HCT116 (cell line): ENCODE measurements around the gene PNP. TPM values are rescaled to one million over a fixed set of nuclear protein-coding genes. Genes with fewer than 3 reads are reported as not detected.

Source experiments
- ATAC-seq: fragments of 200-7000 bp; cut with Tn5 transposase; 2 replicates; pipeline ENCODE4 v1.9.1; 2020; ENCODE audit warnings: mild to moderate bottlenecking, moderate library complexity
- BruUV-seq: library from RNA; stranded (reverse); fragments of 400-500 nt; replicated peaks from 2 replicates; lab custom pipeline; 2021; lab: Mats Ljungman, UMichigan
- CTCF ChIA-PET: fragments of 300-600 bp; sonication (Branson Sonifier 250); formaldehyde crosslinking; loops from one replicate; lab custom pipeline; 2021; ENCODE audit warnings: antibody characterized with exemption; lab: Charles Lee
- POLR2A ChIA-PET: fragments of 300-600, 350-600 bp; sonication (Branson Sonifier 250); formaldehyde crosslinking; loops from one replicate; lab custom pipeline; 2021; ENCODE audit warnings: antibody characterized with exemption; lab: Charles Lee
- RAD21 ChIA-PET, 2 experiments: fragments of 300-600 bp; sonication (Branson Sonifier 250); formaldehyde crosslinking; loops; one replicate each; lab custom pipeline; 2023; ENCODE audit warnings: low total read pairs in 2 of 2; ENCODE audit not compliant: uncharacterized antibody in 2 of 2, unreplicated experiment in 2 of 2, low non-redundant PET in 1 of 2; lab: Charles Lee
- DNase-seq: peaks from one replicate; pipeline ENCODE4 v3.0.0-alpha.2; 2010; ENCODE audit warnings: low read depth, low spot score
- H2AFZ ChIP-seq: fragments of 200-600 bp; shearing (Covaris generic), sonication (generic); 2 replicates; pipeline ENCODE4 v1.6.1; 2017; ENCODE audit warnings: low read depth, mixed run types, mixed read lengths, antibody characterized with exemption, low read length; ENCODE audit not compliant: poor library complexity, severe bottlenecking
- H3K27ac ChIP-seq: 2 replicates; pipeline ENCODE4 v1.5.1; 2012; ENCODE audit warnings: low read depth, low read length
- H3K27me3 ChIP-seq: fragments of 200-600 bp; sonication (generic); 2 replicates; pipeline ENCODE4 v1.6.1; 2016; ENCODE audit warnings: mixed run types, low read length, mixed read lengths; ENCODE audit not compliant: insufficient read depth
- H3K36me3 ChIP-seq, 2 experiments: fragments of 200-500 bp in 1 of 2; fragments of 200-600 bp in 1 of 2; sonication (Bioruptor generic) in 1 of 2; sonication (generic) in 1 of 2; 2 replicates each; pipeline versions ENCODE4 v1.5.1 to v1.6.1; 2014 to 2016; ENCODE audit warnings: low read length in 2 of 2, inconsistent platforms in 1 of 2, mixed read lengths in 1 of 2, mixed run types in 1 of 2; ENCODE audit not compliant: insufficient read depth in 2 of 2, control insufficient read depth in 1 of 2
- H3K4me1 ChIP-seq, 2 experiments: fragments of 200-600 bp in 1 of 2; sonication (generic) in 1 of 2; 2 replicates each; pipeline versions ENCODE4 v1.5.1 to v1.6.1; 2012 to 2017; ENCODE audit warnings: low read length in 2 of 2, inconsistent platforms in 1 of 2, mild to moderate bottlenecking in 1 of 2, mixed read lengths in 1 of 2, mixed run types in 1 of 2, moderate library complexity in 1 of 2; ENCODE audit not compliant: insufficient read depth in 2 of 2, control insufficient read depth in 1 of 2
- H3K4me2 ChIP-seq: fragments of 200-600 bp; sonication (generic); 2 replicates; pipeline ENCODE4 v1.6.1; 2017; ENCODE audit warnings: mixed run types, low read length, mixed read lengths
- H3K4me3 ChIP-seq, 2 experiments: fragments of 200-600 bp in 1 of 2; sonication (generic) in 1 of 2; replicated peaks in 1 of 2; 2 replicates each; pipeline ENCODE4 v1.5.1; 2011 to 2016; ENCODE audit warnings: low read length in 2 of 2, control low read depth in 1 of 2, low read depth in 1 of 2, mild to moderate bottlenecking in 1 of 2, mixed read lengths in 1 of 2, mixed run types in 1 of 2
- H3K79me2 ChIP-seq: fragments of 200-600 bp; sonication (generic); 2 replicates; pipeline ENCODE4 v1.6.1; 2017; ENCODE audit warnings: mild to moderate bottlenecking, mixed run types, low read length, moderate library complexity, mixed read lengths; ENCODE audit not compliant: insufficient read depth
- H3K9ac ChIP-seq: fragments of 200-600 bp; sonication (generic); 2 replicates; pipeline ENCODE4 v1.6.1; 2016; ENCODE audit warnings: low read length, mixed read lengths
- H3K9me2 ChIP-seq: fragments of 200-600 bp; sonication (generic), shearing (Covaris generic); 2 replicates; pipeline ENCODE4 v1.6.1; 2017; ENCODE audit warnings: mixed run types, mild to moderate bottlenecking, moderate library complexity; ENCODE audit not compliant: insufficient read depth
- H3K9me3 ChIP-seq, 2 experiments: fragments of 200-500 bp in 1 of 2; fragments of 200-600 bp in 1 of 2; sonication (Bioruptor generic) in 1 of 2; sonication (generic) in 1 of 2; 2 replicates each; pipeline ENCODE4 v1.6.1; 2014 to 2017; ENCODE audit warnings: low read length in 2 of 2, mixed read lengths in 2 of 2, inconsistent platforms in 1 of 2, low read depth in 1 of 2, mild to moderate bottlenecking in 1 of 2, mixed run types in 1 of 2, moderate library complexity in 1 of 2; ENCODE audit not compliant: control insufficient read depth in 1 of 2, insufficient read depth in 1 of 2
- H4K20me1 ChIP-seq: fragments of 200-600 bp; sonication (generic), shearing (Covaris generic); 2 replicates; pipeline ENCODE4 v1.6.1; 2017; ENCODE audit warnings: mixed run types, mild to moderate bottlenecking, moderate library complexity; ENCODE audit not compliant: insufficient read depth
- CEBPB ChIP-seq: IDR thresholded peaks from 2 replicates; pipeline ENCODE4 v1.6.1; 2012; ENCODE audit warnings: low read depth
- EGR1 ChIP-seq: IDR thresholded peaks from 2 replicates; pipeline ENCODE4 v1.6.1; 2012; ENCODE audit warnings: low read depth
- ELF1 ChIP-seq: IDR thresholded peaks from 2 replicates; pipeline ENCODE4 v1.6.1; 2012; ENCODE audit warnings: low read depth, borderline replicate concordance
- FOSL1 ChIP-seq: IDR thresholded peaks from 2 replicates; pipeline ENCODE4 v1.6.1; 2012; ENCODE audit warnings: low read depth
- POLR2A ChIP-seq: IDR thresholded peaks from 2 replicates; pipeline ENCODE4 v1.7.0; 2011; ENCODE audit warnings: borderline replicate concordance; ENCODE audit not compliant: insufficient read depth, insufficient read length; ENCODE audit errors: extremely low read depth
- POLR2AphosphoS5 ChIP-seq: IDR thresholded peaks from 2 replicates; pipeline ENCODE4 v1.6.1; 2011; ENCODE audit warnings: mild to moderate bottlenecking, low read depth, low read length, moderate library complexity
- RAD21 ChIP-seq: IDR thresholded peaks from 2 replicates; pipeline ENCODE4 v1.6.1; 2012; ENCODE audit warnings: low read depth, mild to moderate bottlenecking
- SIN3A ChIP-seq: IDR thresholded peaks from 2 replicates; pipeline ENCODE4 v1.6.1; 2012; ENCODE audit warnings: low read depth
- SP1 ChIP-seq: IDR thresholded peaks from 2 replicates; pipeline ENCODE4 v1.6.1; 2012; ENCODE audit warnings: low read depth
- SRF ChIP-seq: IDR thresholded peaks from 2 replicates; pipeline ENCODE4 v1.6.1; 2012; ENCODE audit warnings: low read depth
- TCF7L2 ChIP-seq: IDR thresholded peaks from 2 replicates; pipeline ENCODE4 v1.7.0; 2011; ENCODE audit warnings: borderline replicate concordance, inconsistent platforms; ENCODE audit not compliant: insufficient read depth, insufficient read length; ENCODE audit errors: extremely low read depth
- YY1 ChIP-seq: IDR thresholded peaks from 2 replicates; pipeline ENCODE4 v1.6.1; 2011; ENCODE audit warnings: low read length, low read depth, moderate library complexity, mild to moderate bottlenecking; ENCODE audit not compliant: insufficient replicate concordance; ENCODE audit errors: extremely low read depth
- ZNF274 ChIP-seq: fragments of 200-500 bp; sonication (Bioruptor generic); IDR thresholded peaks from 2 replicates; pipeline ENCODE4 v1.6.1; 2014; ENCODE audit warnings: mild to moderate bottlenecking, low read depth, low read length, inconsistent platforms
- intact Hi-C: fragments of 100-400 bp; cut with micrococcal nuclease; formaldehyde crosslinking; loops from 2 replicates; pipeline ENCODE4 v1.10.0; 2022
- total RNA-seq: library from RNA; stranded (reverse); gene quantifications from one replicate; pipeline ENCODE4 v1.2.1, GENCODE V29; 2021; ENCODE audit not compliant: unreplicated experiment
- TF ChIP-seq, protein P1 (sequence below): IDR thresholded peaks from 2 replicates; pipeline ENCODE4 v1.6.1; 2012
- TF ChIP-seq, protein P2 (sequence below): IDR thresholded peaks from 2 replicates; pipeline ENCODE4 v1.6.1; 2012; ENCODE audit warnings: low read depth
- TF ChIP-seq, protein P3 (sequence below): IDR thresholded peaks from 2 replicates; pipeline ENCODE4 v1.6.1; 2012
- TF ChIP-seq, protein P4 (sequence below), 3 experiments: fragments of 200-600 bp in 1 of 3; sonication (generic) in 1 of 3; IDR thresholded peaks in 2 of 3; conservative IDR thresholded peaks in 1 of 3; 2 replicates each; pipeline ENCODE4 v1.5.1; 2012 to 2017; ENCODE audit warnings: low read depth in 2 of 3, low read length in 2 of 3, antibody characterized with exemption in 1 of 3, borderline replicate concordance in 1 of 3, control low read depth in 1 of 3, mild to moderate bottlenecking in 1 of 3, mixed read lengths in 1 of 3, mixed run types in 1 of 3, moderate library complexity in 1 of 3; ENCODE audit not compliant: insufficient read depth in 1 of 3

PNP gene
- total RNA-seq, 1 experiment from 2014 or later, result 63.0 TPM

DNA sequence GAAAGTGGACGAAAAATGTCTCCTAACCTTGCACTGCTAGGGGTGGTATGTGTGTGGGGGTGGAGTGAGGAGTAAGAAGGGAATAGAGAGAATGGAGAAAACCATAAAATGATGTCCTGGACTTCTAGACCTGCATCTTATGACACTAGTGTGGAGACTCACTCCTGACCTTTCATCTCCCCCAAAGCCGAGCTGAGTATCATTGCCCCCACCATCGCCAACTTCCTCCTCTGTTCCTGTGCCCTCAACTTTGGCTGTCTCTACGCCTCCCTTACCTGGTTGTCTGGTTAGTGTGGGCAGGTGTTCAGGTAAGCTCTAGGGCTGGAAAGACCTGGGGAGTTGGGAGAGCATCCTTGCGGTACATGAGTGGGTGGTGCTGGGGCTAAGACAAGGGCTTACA, 28.7 kb upstream of the PNP start:
- Histone ChIP-seq H3K27me3 (no peaks in the 10 kb centered on the region), H3K4me1 (peaks cover 2 to 7% of the 10 kb centered on the region in 2 experiments; a peak in 2 of 4 replicates), H3K79me2 (no peaks in the 10 kb centered on the region), H3K9ac (no peak overlapping the region), H4K20me1 (no peaks in the 10 kb centered on the region), H3K27ac (no peak overlapping the region), H3K4me3 (no peak overlapping the region), H3K4me2 (no peak overlapping the region), H3K9me3 (no peaks in the 10 kb centered on the region), H3K9me2 (no peaks in the 10 kb centered on the region), H2AFZ (no peak overlapping the region), H3K36me3 (0 out of 4 replicates have a peak, but pooled peaks cover 0 to 2% of the 10 kb centered on the region in 2 experiments)
- no peak for ATAC-seq
- TF ChIP-seq YY1 (no peak), TCF7L2 (no peak), ZNF274 (no peak), FOSL1 (no peak), SRF (no peak), POLR2AphosphoS5 (no peak), ELF1 (no peak), EGR1 (no peak), SIN3A (no peak), POLR2A (no peak), CEBPB (no peak), RAD21 (no peak), SP1 (no peak)
- TF ChIP-seq, protein P1, sequence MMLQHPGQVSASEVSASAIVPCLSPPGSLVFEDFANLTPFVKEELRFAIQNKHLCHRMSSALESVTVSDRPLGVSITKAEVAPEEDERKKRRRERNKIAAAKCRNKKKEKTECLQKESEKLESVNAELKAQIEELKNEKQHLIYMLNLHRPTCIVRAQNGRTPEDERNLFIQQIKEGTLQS, result no peak
- TF ChIP-seq, protein P2, sequence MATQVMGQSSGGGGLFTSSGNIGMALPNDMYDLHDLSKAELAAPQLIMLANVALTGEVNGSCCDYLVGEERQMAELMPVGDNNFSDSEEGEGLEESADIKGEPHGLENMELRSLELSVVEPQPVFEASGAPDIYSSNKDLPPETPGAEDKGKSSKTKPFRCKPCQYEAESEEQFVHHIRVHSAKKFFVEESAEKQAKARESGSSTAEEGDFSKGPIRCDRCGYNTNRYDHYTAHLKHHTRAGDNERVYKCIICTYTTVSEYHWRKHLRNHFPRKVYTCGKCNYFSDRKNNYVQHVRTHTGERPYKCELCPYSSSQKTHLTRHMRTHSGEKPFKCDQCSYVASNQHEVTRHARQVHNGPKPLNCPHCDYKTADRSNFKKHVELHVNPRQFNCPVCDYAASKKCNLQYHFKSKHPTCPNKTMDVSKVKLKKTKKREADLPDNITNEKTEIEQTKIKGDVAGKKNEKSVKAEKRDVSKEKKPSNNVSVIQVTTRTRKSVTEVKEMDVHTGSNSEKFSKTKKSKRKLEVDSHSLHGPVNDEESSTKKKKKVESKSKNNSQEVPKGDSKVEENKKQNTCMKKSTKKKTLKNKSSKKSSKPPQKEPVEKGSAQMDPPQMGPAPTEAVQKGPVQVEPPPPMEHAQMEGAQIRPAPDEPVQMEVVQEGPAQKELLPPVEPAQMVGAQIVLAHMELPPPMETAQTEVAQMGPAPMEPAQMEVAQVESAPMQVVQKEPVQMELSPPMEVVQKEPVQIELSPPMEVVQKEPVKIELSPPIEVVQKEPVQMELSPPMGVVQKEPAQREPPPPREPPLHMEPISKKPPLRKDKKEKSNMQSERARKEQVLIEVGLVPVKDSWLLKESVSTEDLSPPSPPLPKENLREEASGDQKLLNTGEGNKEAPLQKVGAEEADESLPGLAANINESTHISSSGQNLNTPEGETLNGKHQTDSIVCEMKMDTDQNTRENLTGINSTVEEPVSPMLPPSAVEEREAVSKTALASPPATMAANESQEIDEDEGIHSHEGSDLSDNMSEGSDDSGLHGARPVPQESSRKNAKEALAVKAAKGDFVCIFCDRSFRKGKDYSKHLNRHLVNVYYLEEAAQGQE, result no peak
- TF ChIP-seq, protein P3, sequence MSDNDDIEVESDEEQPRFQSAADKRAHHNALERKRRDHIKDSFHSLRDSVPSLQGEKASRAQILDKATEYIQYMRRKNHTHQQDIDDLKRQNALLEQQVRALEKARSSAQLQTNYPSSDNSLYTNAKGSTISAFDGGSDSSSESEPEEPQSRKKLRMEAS, result no peak
- TF ChIP-seq, protein P4, sequence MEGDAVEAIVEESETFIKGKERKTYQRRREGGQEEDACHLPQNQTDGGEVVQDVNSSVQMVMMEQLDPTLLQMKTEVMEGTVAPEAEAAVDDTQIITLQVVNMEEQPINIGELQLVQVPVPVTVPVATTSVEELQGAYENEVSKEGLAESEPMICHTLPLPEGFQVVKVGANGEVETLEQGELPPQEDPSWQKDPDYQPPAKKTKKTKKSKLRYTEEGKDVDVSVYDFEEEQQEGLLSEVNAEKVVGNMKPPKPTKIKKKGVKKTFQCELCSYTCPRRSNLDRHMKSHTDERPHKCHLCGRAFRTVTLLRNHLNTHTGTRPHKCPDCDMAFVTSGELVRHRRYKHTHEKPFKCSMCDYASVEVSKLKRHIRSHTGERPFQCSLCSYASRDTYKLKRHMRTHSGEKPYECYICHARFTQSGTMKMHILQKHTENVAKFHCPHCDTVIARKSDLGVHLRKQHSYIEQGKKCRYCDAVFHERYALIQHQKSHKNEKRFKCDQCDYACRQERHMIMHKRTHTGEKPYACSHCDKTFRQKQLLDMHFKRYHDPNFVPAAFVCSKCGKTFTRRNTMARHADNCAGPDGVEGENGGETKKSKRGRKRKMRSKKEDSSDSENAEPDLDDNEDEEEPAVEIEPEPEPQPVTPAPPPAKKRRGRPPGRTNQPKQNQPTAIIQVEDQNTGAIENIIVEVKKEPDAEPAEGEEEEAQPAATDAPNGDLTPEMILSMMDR (IDR thresholded peaks at IDR 0.05 in 2 of 3, conservative IDR thresholded peaks at IDR 0.05 in 1 of 3; ENCODE audit: borderline replicate concordance in 1 of 3, insufficient read depth in 1 of 3, low read depth in 2 of 3, low read length in 2 of 3), result no peak
- ChIA-PET POLR2A (no interaction called here), RAD21 (no interaction called here), CTCF (no interaction called here)
- no TSS peak for BruUV-seq
- DNase-seq, result no peak
- intact Hi-C loops, result no loop called here
